Stimulated activated CD8-positive, alpha-beta memory T cell treated with anti-CD3 and anti-CD28 coated beads, Interleukin-15, amount 100 ng/mL, for 1 hour (primary cell): ENCODE data around the gene YIPF3.
"Not testable (repeated sequence)": the region's sequence is repeated elsewhere in the genome, so short reads cannot be mapped to it uniquely, and the experiment has no call there.

Source experiments
- DNase-seq: peaks from one replicate; pipeline ENCODE4 v3.0.0-alpha.2; 2020; ENCODE audit warnings: low read depth

YIPF3 gene

GRCh38 chr6:43509142-43509983 lies 7.4 kb downstream of the YIPF3 start:
- no peak for DNase-seq

DNA sequence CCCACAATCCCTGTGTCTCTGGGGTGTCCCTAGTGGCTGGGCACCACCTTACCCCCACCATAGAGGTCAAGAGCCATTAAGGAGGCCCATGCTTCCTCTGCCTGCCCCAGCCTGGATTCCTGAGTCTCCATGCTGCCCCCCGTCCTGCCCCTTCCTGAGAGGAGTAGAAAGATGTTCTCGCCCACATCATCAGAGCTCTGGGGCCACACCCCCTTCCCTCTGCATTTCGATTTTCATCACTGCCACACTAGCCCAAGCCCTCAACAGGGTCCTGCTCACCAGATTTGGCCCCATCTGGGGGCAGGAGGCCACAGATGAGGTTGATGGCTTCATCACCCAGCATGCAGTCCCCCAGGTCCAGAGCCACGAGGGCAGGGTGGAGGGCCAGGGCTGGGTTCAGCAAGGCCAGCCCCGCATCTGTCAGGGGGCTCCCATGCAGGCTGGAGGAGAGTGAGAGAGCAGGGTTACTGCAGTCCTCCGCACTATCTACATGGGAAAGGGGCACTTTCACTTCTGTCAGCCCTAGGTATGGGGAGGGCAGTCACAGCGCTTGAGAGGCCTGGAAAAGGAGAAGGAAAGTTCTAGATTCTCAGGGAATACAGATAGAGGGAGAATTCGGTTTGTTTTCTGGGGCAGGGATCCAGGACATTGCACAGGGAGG lies 8.1 kb downstream of the YIPF3 start:
- DNase-seq: no peak

- DNase-seq: peak; percentile 62
Observed at GRCh38 chr6:43506667-43507471, 9.9 kb downstream of the YIPF3 start.

GRCh38 chr6:43506171-43506570 lies 10.6 kb downstream of the YIPF3 start:
- no peak for DNase-seq

- DNase-seq: no peak
Observed at GRCh38 chr6:43505718-43506117, 11.0 kb downstream of the YIPF3 start.

- DNase-seq: no peak
Observed at GRCh38 chr6:43504756-43505593, 11.8 kb downstream of the YIPF3 start.

DNA sequence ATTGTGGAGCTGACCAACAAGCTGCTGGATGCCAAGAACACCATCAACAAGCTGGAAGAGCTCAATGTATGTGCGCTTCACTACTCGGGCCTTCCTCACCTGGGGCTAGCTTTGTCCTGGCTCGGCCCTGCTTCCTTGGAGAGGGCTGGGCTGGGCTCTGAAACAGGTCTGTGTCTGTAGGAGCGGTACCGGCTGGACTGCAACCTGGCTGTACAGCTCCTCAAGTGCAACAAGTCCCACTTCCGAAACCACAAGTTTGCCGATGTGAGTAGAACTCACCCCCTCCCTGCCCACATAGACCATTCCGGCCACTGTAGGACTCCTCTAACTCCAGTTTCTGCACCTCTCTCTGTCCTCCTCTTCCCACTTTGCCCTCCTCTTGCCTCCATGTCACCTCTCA lies 13.3 kb downstream of the YIPF3 start:
- DNase-seq: no peak

DNA sequence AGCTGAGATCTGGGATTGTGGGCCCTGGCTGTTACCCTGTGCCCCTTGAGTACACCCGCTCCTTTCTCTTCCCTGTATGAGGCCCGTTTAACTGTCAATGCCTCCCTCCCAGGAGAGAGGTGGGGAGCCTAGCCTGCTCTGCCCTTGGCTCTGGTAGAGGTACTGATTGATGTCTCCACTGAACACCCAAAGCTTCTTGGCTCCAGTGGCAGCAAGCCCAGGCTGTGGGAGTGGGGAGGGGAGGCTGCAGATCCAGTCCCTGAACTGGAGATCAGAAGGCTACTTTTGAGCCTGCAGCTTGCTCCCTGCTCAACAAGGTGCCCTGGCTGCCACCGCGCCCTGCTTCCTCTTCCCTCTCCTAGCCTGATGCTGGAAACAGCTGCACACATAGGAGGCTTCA lies 14.1 kb downstream of the YIPF3 start:
- no peak for DNase-seq

- DNase-seq: no peak
Observed at GRCh38 chr6:43500921-43501320, 15.8 kb downstream of the YIPF3 start.

GRCh38 chr6:43499028-43499815 lies 17.5 kb downstream of the YIPF3 start:
- DNase-seq: no peak

- not testable (repeated sequence) for DNase-seq
Observed at GRCh38 chr6:43498291-43498690, 18.4 kb downstream of the YIPF3 start.

DNA sequence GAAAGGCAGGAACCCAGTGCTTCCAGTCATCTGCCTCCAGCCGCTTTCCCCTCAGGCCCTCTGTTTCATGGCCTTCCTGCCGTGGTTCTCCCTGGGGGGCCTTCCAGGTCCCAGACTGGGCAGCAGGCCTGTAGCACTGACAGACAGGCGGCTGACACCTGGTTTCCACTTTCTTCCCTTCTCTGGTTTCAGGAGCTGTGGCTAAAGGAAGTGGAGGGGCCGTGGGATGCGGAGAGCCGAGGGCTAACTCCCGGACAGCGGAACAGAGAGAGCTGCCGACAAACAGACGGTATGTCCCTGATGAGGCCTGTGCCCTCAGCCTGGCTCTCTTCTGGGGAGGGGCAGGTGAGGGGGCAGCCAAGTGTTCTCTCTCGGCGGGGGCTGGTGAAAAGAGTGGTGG lies 19.0 kb downstream of the YIPF3 start:
- no peak for DNase-seq

DNA sequence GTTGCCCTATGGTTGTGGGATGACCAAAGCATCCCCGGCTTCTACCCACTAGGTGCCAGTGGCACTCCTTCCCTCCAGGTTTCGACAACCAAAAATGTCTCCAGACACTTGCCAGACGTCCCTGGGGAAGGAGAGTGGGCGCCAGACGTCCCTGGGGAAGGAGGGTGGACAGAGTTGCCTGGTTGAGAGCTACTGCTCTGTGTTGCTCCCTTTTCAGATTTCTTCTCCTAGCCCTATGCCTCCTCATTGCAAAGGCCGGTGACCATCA lies 19.7 kb downstream of the YIPF3 start:
- no peak for DNase-seq

DNA sequence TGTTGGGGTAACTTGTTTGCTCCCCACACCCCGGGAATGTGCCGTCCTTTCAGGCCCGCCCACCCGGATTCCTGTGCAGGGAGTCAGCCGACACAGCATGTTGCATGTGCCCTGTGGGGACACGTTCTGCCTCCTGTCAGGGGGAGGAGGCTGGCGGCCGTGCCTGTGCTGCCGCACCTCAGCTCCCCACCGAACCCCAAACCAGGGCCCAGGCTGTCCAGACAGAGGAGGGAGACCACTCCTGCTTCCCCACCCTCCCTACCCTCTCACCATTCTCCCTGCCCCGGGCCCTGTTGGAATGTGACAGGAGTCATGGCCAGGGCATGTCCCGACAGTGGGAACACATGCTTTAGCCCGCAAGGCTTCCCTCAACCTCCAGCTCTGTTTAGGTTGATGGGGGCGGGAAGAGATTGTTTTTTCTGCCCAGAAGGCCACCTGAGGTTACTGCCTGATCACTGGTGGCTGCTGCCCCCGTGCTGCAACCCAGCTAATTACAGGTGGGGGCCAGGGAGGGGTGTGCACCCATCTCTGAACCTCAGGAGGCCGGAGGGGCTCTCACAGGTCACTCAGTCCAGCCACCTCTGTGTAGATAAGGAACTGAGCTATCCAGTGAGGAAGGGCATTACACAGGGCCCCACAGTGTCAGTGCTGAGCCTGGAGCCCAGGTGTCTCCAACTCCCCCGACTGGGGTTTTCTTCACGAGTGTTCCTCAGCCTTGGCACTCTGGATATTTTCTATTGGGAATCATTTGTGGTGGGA lies 20.2 kb downstream of the YIPF3 start:
- no peak for DNase-seq

DNA sequence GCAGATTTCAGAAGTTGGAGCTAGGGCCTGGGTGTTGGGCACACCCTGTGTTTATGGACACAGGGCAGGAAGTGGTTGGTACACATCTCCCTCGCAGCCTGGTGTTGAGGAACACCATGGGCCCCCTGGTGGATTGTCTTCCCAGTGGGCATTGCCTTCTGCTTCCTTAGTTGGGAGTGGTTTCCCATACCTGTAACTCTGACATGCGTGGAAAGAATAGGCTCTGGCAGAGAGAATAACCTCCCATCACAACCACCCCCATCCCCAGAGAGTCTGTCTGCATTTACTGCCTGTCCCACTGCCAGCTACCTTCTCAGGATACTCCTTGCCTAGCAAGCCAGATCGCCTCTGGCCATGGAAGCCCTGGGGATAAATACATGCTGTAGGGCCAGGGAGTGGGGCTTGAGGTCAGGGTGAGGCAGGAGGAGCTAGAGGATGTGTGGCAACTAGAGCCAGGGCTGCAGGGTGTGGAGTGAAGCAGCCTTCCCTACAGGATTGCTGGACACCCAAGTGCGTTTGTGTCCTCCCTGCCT lies 21.3 kb downstream of the YIPF3 start:
- no peak for DNase-seq

DNA sequence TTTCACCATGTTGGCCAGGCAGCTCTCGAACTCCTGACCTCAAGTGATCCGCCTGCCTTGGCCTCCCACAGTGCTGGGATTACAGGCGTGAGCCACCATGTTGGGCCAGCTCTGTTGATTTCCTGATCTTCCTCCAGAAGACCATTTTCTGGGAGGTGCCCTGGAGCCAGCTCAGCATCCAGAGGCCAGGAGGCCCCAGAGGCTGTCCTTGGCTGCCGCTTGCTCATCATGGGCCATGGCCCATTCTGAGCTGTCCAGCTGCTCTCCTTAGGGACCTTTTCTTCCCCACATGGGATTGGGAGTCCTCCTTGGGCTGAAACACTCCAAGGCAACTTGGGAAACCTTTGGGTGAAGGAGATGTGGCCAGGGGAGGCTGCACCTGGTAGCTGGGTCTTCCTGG lies 22.0 kb downstream of the YIPF3 start:
- no peak for DNase-seq

DNA sequence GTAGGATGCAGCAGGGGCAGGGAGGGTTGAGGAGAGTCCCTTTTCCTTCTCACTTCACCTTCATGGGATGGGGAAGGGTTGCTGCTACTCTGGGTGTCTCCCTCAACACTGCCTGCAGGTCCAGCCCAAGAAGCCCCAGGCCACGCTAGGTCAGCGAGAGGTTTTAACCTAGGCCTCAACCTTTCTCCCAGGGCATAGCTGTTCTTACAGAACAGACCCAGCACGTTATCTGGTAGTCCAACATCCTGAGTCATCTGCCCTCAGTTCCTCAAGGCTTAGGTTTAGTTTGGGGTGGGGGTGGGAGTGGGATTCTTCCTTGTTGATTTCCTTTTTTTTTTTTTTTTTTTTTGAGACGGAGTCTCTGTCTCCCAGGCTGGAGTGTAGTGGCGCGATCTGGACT lies 22.4 kb downstream of the YIPF3 start:
- DNase-seq: no peak

- DNase-seq: no peak
Observed at GRCh38 chr6:43493833-43494232, 22.9 kb downstream of the YIPF3 start.

GRCh38 chr6:43493230-43493629 lies 23.5 kb downstream of the YIPF3 start:
- DNase-seq: no peak

DNA sequence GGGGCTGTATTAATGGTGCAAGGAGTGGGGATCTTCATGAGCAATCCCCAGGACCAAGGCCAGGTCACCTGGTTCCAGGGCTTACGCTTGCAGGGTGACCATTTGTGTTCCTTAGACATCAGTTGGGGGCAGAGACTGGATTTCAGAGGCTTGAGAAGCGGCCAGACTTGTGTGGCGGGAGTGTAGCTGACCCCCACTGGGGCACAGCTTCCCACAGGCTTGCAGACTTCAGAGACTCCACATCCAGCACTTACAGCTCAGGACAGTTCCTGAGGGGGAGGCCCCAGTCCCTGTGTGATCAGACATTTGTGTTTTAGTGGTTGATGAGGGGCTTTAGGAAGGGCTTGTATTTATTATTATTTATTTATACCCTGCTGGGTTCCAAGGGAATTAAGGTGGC lies 24.1 kb downstream of the YIPF3 start:
- no peak for DNase-seq
